Nephron progenitor cell (in vitro differentiated cells): ENCODE results near the gene SREK1.

Experiments
- DNase-seq: peaks from one replicate; pipeline ENCODE4 v3.0.0; 2021
- H3K27ac Mint-ChIP-seq: 2 replicates; pipeline ENCODE4 v1.8.0; 2021; ENCODE audit warnings: mild to moderate bottlenecking, moderate library complexity, mixed read lengths
- H3K27me3 Mint-ChIP-seq: 2 replicates; pipeline ENCODE4 v1.8.0; 2021; ENCODE audit warnings: mild to moderate bottlenecking, low read depth, mixed read lengths; ENCODE audit not compliant: poor library complexity
- H3K36me3 Mint-ChIP-seq: 2 replicates; pipeline ENCODE4 v1.8.0; 2021; ENCODE audit warnings: low read depth, mixed read lengths
- H3K4me1 Mint-ChIP-seq: 2 replicates; pipeline ENCODE4 v1.8.0; 2021; ENCODE audit warnings: mixed read lengths
- H3K4me3 Mint-ChIP-seq: 2 replicates; pipeline ENCODE4 v1.8.0; 2021; ENCODE audit warnings: mild to moderate bottlenecking, moderate library complexity, mixed read lengths
- H3K9me3 Mint-ChIP-seq: 2 replicates; pipeline ENCODE4 v1.8.0; 2021; ENCODE audit warnings: mild to moderate bottlenecking, moderate library complexity, mixed read lengths
- TF ChIP-seq, protein P1 (sequence below): fragments of 200-600 bp; sonication (generic); IDR thresholded peaks from 2 replicates; pipeline ENCODE4 v1.5.0; 2021; ENCODE audit warnings: antibody characterized with exemption

Gene SREK1

DNA sequence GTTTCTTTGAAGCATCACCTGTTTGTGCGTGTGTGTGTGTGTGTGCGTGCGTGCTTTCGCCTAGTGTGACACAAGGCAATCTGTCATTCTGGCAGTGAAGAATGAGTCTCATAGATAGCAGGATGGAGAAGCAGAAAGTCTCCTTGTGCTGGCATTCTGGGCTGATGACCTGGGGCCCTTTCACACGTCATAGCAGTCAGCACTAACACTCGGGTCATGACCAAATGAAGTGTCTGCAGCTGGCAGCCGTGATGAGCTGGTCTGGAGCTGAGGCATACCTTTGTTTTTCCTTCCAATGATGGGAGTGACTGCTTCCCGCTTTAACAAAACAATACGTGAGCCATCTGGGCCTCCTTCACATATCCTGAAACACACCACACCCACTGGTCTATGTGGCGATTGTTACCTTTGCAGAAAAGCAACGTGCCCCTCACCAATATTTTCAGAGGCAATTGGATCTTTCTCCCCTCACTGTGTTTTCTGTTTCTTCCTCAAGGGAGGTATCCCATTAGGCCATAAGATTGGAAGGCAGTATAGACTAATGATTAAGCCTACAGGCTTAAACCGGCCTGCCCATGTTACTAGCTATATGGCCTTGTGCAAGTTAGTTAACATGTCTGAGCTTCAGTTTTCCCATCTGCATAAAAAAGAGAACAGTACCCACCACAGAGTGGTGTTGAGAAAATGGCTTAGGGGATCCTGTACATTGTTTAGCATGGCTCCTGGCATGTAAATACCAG lies 88.8 kb downstream of the SREK1 start:
- Mint-ChIP-seq H3K4me1 (peaks cover 24% of the 10 kb centered on the region), H3K27ac (peak overlapping the region; percentile 7), H3K36me3 (no peaks in the 10 kb centered on the region), H3K27me3 (no peaks in the 10 kb centered on the region), H3K9me3 (peaks cover 24% of the 10 kb centered on the region), H3K4me3 (no peak overlapping the region)
- DNase-seq = no peak
- TF ChIP-seq, protein P1, sequence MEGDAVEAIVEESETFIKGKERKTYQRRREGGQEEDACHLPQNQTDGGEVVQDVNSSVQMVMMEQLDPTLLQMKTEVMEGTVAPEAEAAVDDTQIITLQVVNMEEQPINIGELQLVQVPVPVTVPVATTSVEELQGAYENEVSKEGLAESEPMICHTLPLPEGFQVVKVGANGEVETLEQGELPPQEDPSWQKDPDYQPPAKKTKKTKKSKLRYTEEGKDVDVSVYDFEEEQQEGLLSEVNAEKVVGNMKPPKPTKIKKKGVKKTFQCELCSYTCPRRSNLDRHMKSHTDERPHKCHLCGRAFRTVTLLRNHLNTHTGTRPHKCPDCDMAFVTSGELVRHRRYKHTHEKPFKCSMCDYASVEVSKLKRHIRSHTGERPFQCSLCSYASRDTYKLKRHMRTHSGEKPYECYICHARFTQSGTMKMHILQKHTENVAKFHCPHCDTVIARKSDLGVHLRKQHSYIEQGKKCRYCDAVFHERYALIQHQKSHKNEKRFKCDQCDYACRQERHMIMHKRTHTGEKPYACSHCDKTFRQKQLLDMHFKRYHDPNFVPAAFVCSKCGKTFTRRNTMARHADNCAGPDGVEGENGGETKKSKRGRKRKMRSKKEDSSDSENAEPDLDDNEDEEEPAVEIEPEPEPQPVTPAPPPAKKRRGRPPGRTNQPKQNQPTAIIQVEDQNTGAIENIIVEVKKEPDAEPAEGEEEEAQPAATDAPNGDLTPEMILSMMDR = no peak
